ENCODE results near the gene TPBGL.

Gene TPBGL

GRCh38 chr11:75208446-75208845 lies 32.1 kb upstream of the TPBGL start:
- TF ChIP-seq Cebpa-rat (IDR thresholded peaks at IDR 0.05): no peak
- Histone ChIP-seq H3K4me2 (no peak overlapping the region), H3K27me3 (no peaks in the 10 kb centered on the region)

GRCh38 chr11:75212411-75212810 lies 28.2 kb upstream of the TPBGL start:
- Histone ChIP-seq H3K4me3 (no peak overlapping the region), H3K4me1 (no peaks in the 10 kb centered on the region), H3K4me2 (no peak overlapping the region), H3K36me3 (no peaks in the 10 kb centered on the region), H3K9ac (no peak overlapping the region), H3K9me3 (no peaks in the 10 kb centered on the region), H3K27me3 (no peaks in the 10 kb centered on the region), H3K27ac (no peak overlapping the region), H4K20me1 (peaks cover 16% of the 10 kb centered on the region; the same call in 1 of the 2 replicates)
- TF ChIP-seq Cebpa-rat (IDR thresholded peaks at IDR 0.05): no peak

More at GRCh38 chr11:75208446-75208845, 32.1 kb upstream of the TPBGL start:
- Histone ChIP-seq H3K9me3 (no peaks in the 10 kb centered on the region), H3K36me3 (no peaks in the 10 kb centered on the region), H4K20me1 (peaks cover 13% of the 10 kb centered on the region; the same call in 1 of the 2 replicates), H3K27ac (no peak overlapping the region), H3K9ac (no peak overlapping the region), H3K4me1 (peaks cover 6% of the 10 kb centered on the region), H3K4me3 (no peak overlapping the region)

GRCh38 chr11:75214411-75214821 lies 26.2 kb upstream of the TPBGL start:
- Histone ChIP-seq H3K4me1 (no peaks in the 10 kb centered on the region), H3K4me3 (no peak overlapping the region), H3K9me3 (no peaks in the 10 kb centered on the region), H3K27ac (no peak overlapping the region), H4K20me1 (peaks cover 10% of the 10 kb centered on the region; the same call in 1 of the 2 replicates), H3K27me3 (no peaks in the 10 kb centered on the region), H3K36me3 (no peaks in the 10 kb centered on the region), H3K9ac (no peak overlapping the region), H3K4me2 (no peak overlapping the region)
- no peak for TF ChIP-seq Cebpa-rat (IDR thresholded peaks at IDR 0.05)

- Histone ChIP-seq H3K4me3 (no peak overlapping the region), H3K9me3 (no peaks in the 10 kb centered on the region), H3K4me2 (no peak overlapping the region), H3K4me1 (no peaks in the 10 kb centered on the region), H4K20me1 (peaks cover 10% of the 10 kb centered on the region; the same call in 1 of the 2 replicates), H3K27ac (no peak overlapping the region), H3K36me3 (no peaks in the 10 kb centered on the region), H3K27me3 (no peaks in the 10 kb centered on the region), H3K9ac (no peak overlapping the region)
- TF ChIP-seq Cebpa-rat (IDR thresholded peaks at IDR 0.05): no peak
Observed at GRCh38 chr11:75214843-75215242, 25.7 kb upstream of the TPBGL start.

GRCh38 chr11:75219869-75220268 lies 20.7 kb upstream of the TPBGL start:
- Histone ChIP-seq H3K27me3 (no peaks in the 10 kb centered on the region), H3K4me1 (no peaks in the 10 kb centered on the region), H3K36me3 (no peaks in the 10 kb centered on the region), H3K9ac (no peak overlapping the region), H3K9me3 (no peaks in the 10 kb centered on the region), H3K27ac (no peak overlapping the region), H4K20me1 (no peaks in the 10 kb centered on the region; the same call in 1 of the 2 replicates), H3K4me3 (no peak overlapping the region), H3K4me2 (no peak overlapping the region)
- no peak for TF ChIP-seq Cebpa-rat (IDR thresholded peaks at IDR 0.05)

GRCh38 chr11:75223954-75224643 lies 16.5 kb upstream of the TPBGL start:
- TF ChIP-seq Cebpa-rat (IDR thresholded peaks at IDR 0.05): no peak
- Histone ChIP-seq H3K4me3 (no peak overlapping the region), H3K36me3 (no peaks in the 10 kb centered on the region), H3K9ac (no peak overlapping the region), H3K4me1 (no peaks in the 10 kb centered on the region), H4K20me1 (no peaks in the 10 kb centered on the region), H3K27me3 (no peaks in the 10 kb centered on the region), H3K4me2 (no peak overlapping the region), H3K9me3 (no peaks in the 10 kb centered on the region), H3K27ac (no peak overlapping the region)

GRCh38 chr11:75225794-75226193 lies 14.8 kb upstream of the TPBGL start:
- no peaks in the 10 kb centered on the region for H4K20me1 ChIP-seq
- H3K27me3 ChIP-seq: no peaks in the 10 kb centered on the region
- no peaks in the 10 kb centered on the region for H3K4me1 ChIP-seq
- no peaks in the 10 kb centered on the region for H3K9me3 ChIP-seq
- H3K4me3 ChIP-seq: no peak overlapping the region
- H3K9ac ChIP-seq: no peak overlapping the region
- H3K4me2 ChIP-seq: no peak overlapping the region
- no peak for TF ChIP-seq Cebpa-rat (IDR thresholded peaks at IDR 0.05)
- no peaks in the 10 kb centered on the region for H3K36me3 ChIP-seq
- H3K27ac ChIP-seq: no peak overlapping the region

GRCh38 chr11:75229466-75229865 lies 11.1 kb upstream of the TPBGL start:
- no peaks in the 10 kb centered on the region for H4K20me1 ChIP-seq
- H3K27ac ChIP-seq: no peak overlapping the region
- H3K4me1 ChIP-seq: no peaks in the 10 kb centered on the region
- no peak overlapping the region for H3K4me3 ChIP-seq
- H3K4me2 ChIP-seq: no peak overlapping the region
- no peak overlapping the region for H3K9ac ChIP-seq
- no peaks in the 10 kb centered on the region for H3K36me3 ChIP-seq
- no peaks in the 10 kb centered on the region for H3K27me3 ChIP-seq
- TF ChIP-seq Cebpa-rat (IDR thresholded peaks at IDR 0.05): no peak
- H3K9me3 ChIP-seq: no peaks in the 10 kb centered on the region

- no peaks in the 10 kb centered on the region for H4K20me1 ChIP-seq
- no peaks in the 10 kb centered on the region; the same call in 1 of the 2 replicates for H3K27me3 ChIP-seq
- H3K4me3 ChIP-seq: no peak overlapping the region
- H3K9ac ChIP-seq: no peak overlapping the region
- no peak overlapping the region for H3K4me2 ChIP-seq
- no peak overlapping the region for H3K27ac ChIP-seq
- H3K36me3 ChIP-seq: no peaks in the 10 kb centered on the region
- H3K9me3 ChIP-seq: no peaks in the 10 kb centered on the region
- no peaks in the 10 kb centered on the region for H3K4me1 ChIP-seq
- no peak for TF ChIP-seq Cebpa-rat (IDR thresholded peaks at IDR 0.05)
Observed at GRCh38 chr11:75230621-75231020, 10.0 kb upstream of the TPBGL start.

GRCh38 chr11:75233754-75234172 lies 6.8 kb upstream of the TPBGL start:
- peaks cover 8% of the 10 kb centered on the region; the same call in 1 of the 2 replicates for H3K4me1 ChIP-seq
- no peak overlapping the region for H3K4me2 ChIP-seq
- H3K9me3 ChIP-seq: no peaks in the 10 kb centered on the region
- no peak for TF ChIP-seq Cebpa-rat (IDR thresholded peaks at IDR 0.05)
- H3K4me3 ChIP-seq: no peak overlapping the region
- no peaks in the 10 kb centered on the region for H3K36me3 ChIP-seq
- H4K20me1 ChIP-seq: peaks cover 9% of the 10 kb centered on the region; the same call in 1 of the 2 replicates
- no peak overlapping the region for H3K9ac ChIP-seq
- H3K27ac ChIP-seq: no peak overlapping the region
- peaks cover 22% of the 10 kb centered on the region for H3K27me3 ChIP-seq

Measured in BLaER1 (cell line).